Parathyroid adenoma (tissue), 2 donors: ENCODE results near the gene RARA.

Experiments
- H2AFZ ChIP-seq: fragments of 300-600 bp; sonication (generic); one replicate; pipeline ENCODE4 v1.7.0; 2017; ENCODE audit warnings: antibody characterized with exemption, mild to moderate bottlenecking
- H3K27ac ChIP-seq: fragments of 300-600 bp; sonication (generic); one replicate; pipeline ENCODE4 v1.7.0; 2017
- H3K27me3 ChIP-seq: fragments of 300-600 bp; sonication (generic); one replicate; pipeline ENCODE4 v1.7.0; 2017; ENCODE audit warnings: low read length; ENCODE audit not compliant: control insufficient read depth, insufficient read depth
- H3K36me3 ChIP-seq: fragments of 300-600 bp; sonication (generic); one replicate; pipeline ENCODE4 v1.7.0; 2017; ENCODE audit warnings: low read length; ENCODE audit not compliant: control insufficient read depth, insufficient read depth
- H3K4me1 ChIP-seq: fragments of 300-600 bp; sonication (generic); one replicate; pipeline ENCODE4 v1.7.0; 2017; ENCODE audit warnings: control low read depth
- H3K4me2 ChIP-seq: fragments of 300-600 bp; sonication (generic); one replicate; pipeline ENCODE4 v1.7.0; 2017; ENCODE audit warnings: low read length
- H3K4me3 ChIP-seq: fragments of 300-600 bp; sonication (generic); one replicate; pipeline ENCODE4 v1.7.0; 2017; ENCODE audit warnings: low read depth, low read length
- H3K79me2 ChIP-seq: fragments of 300-600 bp; sonication (generic); one replicate; pipeline ENCODE4 v1.7.0; 2017; ENCODE audit warnings: control low read depth
- H3K9ac ChIP-seq: fragments of 300-600 bp; sonication (generic); one replicate; pipeline ENCODE4 v1.7.0; 2017; ENCODE audit warnings: mild to moderate bottlenecking
- H3K9me3 ChIP-seq: fragments of 300-600 bp; sonication (generic); one replicate; pipeline ENCODE4 v1.7.0; 2017; ENCODE audit warnings: low read length; ENCODE audit not compliant: control insufficient read depth
- TF ChIP-seq, protein P1 (sequence below): fragments of 300-600 bp; sonication (generic); IDR thresholded peaks from one replicate; pipeline ENCODE4 v1.7.0; 2017; ENCODE audit warnings: antibody characterized with exemption, mild to moderate bottlenecking
- donor health status: primary hyperparathyroidism.

The RARA gene

GRCh38 chr17:40399185-40399584 is 90.2 kb downstream of the RARA start:
- Histone ChIP-seq H3K4me1 (no peaks in the 10 kb centered on the region), H3K27ac (no peak overlapping the region), H3K79me2 (no peaks in the 10 kb centered on the region), H3K4me2 (no peak overlapping the region), H3K27me3 (no peaks in the 10 kb centered on the region), H3K9ac (no peak overlapping the region), H3K4me3 (no peak overlapping the region), H2AFZ (no peak overlapping the region), H3K36me3 (no peaks in the 10 kb centered on the region), H3K9me3 (no peaks in the 10 kb centered on the region)
- TF ChIP-seq, protein P1, sequence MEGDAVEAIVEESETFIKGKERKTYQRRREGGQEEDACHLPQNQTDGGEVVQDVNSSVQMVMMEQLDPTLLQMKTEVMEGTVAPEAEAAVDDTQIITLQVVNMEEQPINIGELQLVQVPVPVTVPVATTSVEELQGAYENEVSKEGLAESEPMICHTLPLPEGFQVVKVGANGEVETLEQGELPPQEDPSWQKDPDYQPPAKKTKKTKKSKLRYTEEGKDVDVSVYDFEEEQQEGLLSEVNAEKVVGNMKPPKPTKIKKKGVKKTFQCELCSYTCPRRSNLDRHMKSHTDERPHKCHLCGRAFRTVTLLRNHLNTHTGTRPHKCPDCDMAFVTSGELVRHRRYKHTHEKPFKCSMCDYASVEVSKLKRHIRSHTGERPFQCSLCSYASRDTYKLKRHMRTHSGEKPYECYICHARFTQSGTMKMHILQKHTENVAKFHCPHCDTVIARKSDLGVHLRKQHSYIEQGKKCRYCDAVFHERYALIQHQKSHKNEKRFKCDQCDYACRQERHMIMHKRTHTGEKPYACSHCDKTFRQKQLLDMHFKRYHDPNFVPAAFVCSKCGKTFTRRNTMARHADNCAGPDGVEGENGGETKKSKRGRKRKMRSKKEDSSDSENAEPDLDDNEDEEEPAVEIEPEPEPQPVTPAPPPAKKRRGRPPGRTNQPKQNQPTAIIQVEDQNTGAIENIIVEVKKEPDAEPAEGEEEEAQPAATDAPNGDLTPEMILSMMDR = peak; percentile 53

GRCh38 chr17:40402668-40403067 is 93.7 kb downstream of the RARA start:
- no peaks in the 10 kb centered on the region for H3K36me3 ChIP-seq
- TF ChIP-seq, protein P1 = no peak
- no peak overlapping the region for H3K27ac ChIP-seq
- no peaks in the 10 kb centered on the region for H3K79me2 ChIP-seq
- H3K4me1 ChIP-seq = no peaks in the 10 kb centered on the region
- no peak overlapping the region for H3K4me2 ChIP-seq
- H3K9ac ChIP-seq = no peak overlapping the region
- no peak overlapping the region for H3K4me3 ChIP-seq
- no peaks in the 10 kb centered on the region for H3K27me3 ChIP-seq
- H3K9me3 ChIP-seq = no peaks in the 10 kb centered on the region
- H2AFZ ChIP-seq = no peak overlapping the region

DNA sequence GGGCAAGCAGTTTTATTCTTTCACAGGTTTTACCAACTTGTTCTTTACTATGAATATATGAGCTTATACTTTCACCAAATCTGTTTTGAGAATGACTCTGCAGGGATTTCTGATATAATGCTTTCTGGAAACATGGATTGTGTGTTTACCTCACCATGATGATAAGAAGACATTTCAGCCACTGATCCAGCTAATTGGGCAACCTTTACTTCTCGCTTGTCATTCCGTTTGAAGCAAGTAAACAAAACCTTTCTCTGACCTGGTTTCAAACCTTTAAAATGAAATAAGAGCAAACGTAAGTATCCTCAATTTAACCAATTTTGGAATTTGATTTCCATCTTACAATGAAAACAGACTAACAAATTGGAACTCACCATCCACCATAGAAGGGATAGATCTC is 95.0 kb downstream of the RARA start:
- TF ChIP-seq, protein P1 = no peak
- Histone ChIP-seq H2AFZ (no peak overlapping the region), H3K27ac (no peak overlapping the region), H3K79me2 (no peaks in the 10 kb centered on the region), H3K9ac (no peak overlapping the region), H3K9me3 (no peaks in the 10 kb centered on the region), H3K4me2 (no peak overlapping the region), H3K4me1 (no peaks in the 10 kb centered on the region), H3K27me3 (no peaks in the 10 kb centered on the region), H3K4me3 (no peak overlapping the region), H3K36me3 (no peaks in the 10 kb centered on the region)
